Stimulated activated naive CD8-positive, alpha-beta T cell treated with anti-CD3 and anti-CD28 coated beads, Interleukin-15, amount 100 ng/mL, for 72 hours (primary cell): ENCODE results near the gene RNPEP.

ENCODE experiments used
- ATAC-seq: fragments of 150-1000 bp; cut with Tn5 transposase; 2 replicates; pipeline ENCODE4 v1.10.0; 2021; ENCODE audit warnings: mild to moderate bottlenecking, moderate library complexity
- DNase-seq, 2 donors: peaks; one replicate each; pipeline ENCODE4 v3.0.0; 2021 to 2022
- H3K27ac Mint-ChIP-seq, 2 donors: one replicate each; pipeline ENCODE4 v1.8.0; 2022; ENCODE audit warnings: mild to moderate bottlenecking in 2 of 2, mixed read lengths in 2 of 2, moderate library complexity in 2 of 2
- H3K27me3 Mint-ChIP-seq: one replicate; pipeline ENCODE4 v1.8.0; 2022; ENCODE audit warnings: mixed read lengths
- H3K4me1 Mint-ChIP-seq: one replicate; pipeline ENCODE4 v1.8.0; 2022; ENCODE audit warnings: mild to moderate bottlenecking, mixed read lengths
- H3K4me3 Mint-ChIP-seq, 2 donors: one replicate each; pipeline ENCODE4 v1.8.0; 2022; ENCODE audit warnings: mild to moderate bottlenecking in 2 of 2, mixed read lengths in 2 of 2, moderate library complexity in 1 of 2
- H3K9me3 Mint-ChIP-seq, 2 donors: one replicate each; pipeline ENCODE4 v1.8.0; 2022; ENCODE audit warnings: mixed read lengths in 2 of 2

The RNPEP gene

DNA sequence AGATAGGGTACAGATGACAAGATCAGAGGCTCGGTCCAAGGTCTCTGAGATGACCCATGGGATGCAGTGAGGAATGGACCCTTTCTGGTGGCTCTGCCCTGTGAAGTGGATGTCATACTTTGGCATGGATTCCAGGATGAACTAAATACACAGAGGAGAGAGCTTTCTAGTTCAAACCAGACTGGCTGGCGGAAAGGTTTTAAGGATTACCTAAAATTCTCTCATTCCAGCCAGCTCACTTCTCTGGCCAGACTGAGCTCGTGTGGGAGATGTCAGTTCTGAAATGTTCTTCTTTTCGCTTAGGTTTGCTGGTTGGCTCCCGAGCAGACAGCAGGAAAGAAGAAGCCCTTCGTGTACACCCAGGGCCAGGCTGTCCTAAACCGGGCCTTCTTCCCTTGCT is 6.2 kb downstream of the RNPEP start:
- Mint-ChIP-seq H3K9me3 (no peaks in the 10 kb centered on the region), H3K27me3 (no peaks in the 10 kb centered on the region), H3K27ac (no peak overlapping the region), H3K4me3 (no peak overlapping the region), H3K4me1 (peaks cover 10% of the 10 kb centered on the region)
- no peak for DNase-seq
- no peak for ATAC-seq

- Mint-ChIP-seq H3K4me3 (no peak overlapping the region), H3K9me3 (no peaks in the 10 kb centered on the region), H3K4me1 (peaks cover under 1% of the 10 kb centered on the region), H3K27ac (no peak overlapping the region), H3K27me3 (no peaks in the 10 kb centered on the region)
- ATAC-seq (no peak), DNase-seq (no peak)
These were observed 7.1 kb downstream of the RNPEP start for GRCh38 chr1:201989354-201990128.

GRCh38 chr1:201990427-201990826 is 8.0 kb downstream of the RNPEP start:
- Mint-ChIP-seq H3K27me3 (no peaks in the 10 kb centered on the region), H3K4me3 (no peak overlapping the region), H3K9me3 (no peaks in the 10 kb centered on the region), H3K4me1 (no peaks in the 10 kb centered on the region), H3K27ac (no peak overlapping the region)
- no peak for DNase-seq
- no peak for ATAC-seq

- Mint-ChIP-seq H3K4me3 (no peak overlapping the region), H3K4me1 (no peaks in the 10 kb centered on the region), H3K27me3 (no peaks in the 10 kb centered on the region), H3K9me3 (no peaks in the 10 kb centered on the region), H3K27ac (no peak overlapping the region)
- DNase-seq: peak; percentile 15 to 16
- ATAC-seq: peak; percentile 83
These were observed 17.3 kb downstream of the RNPEP start for GRCh38 chr1:201999625-202000238.

DNA sequence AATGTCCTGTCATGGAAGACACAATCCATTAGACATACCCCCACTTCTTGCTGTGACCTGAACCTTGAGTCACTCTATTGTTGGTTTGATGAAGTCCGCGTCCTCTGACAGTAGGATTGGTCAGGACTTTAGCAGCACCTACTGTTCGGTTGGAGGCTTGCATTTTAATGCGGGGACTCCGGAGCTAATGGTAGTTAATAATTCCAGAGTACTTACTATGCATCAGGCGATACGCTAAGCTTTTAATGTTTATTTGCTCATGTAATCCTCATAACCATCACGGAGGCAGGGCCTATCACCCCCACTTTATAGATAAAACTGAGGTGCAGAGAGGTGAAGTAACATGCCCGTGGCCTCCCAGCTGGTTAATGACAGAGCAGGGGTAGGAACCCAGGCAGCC is 20.1 kb downstream of the RNPEP start:
- no peak for ATAC-seq
- no peaks in the 10 kb centered on the region for H3K27me3 Mint-ChIP-seq
- no peak overlapping the region for H3K27ac Mint-ChIP-seq

GRCh38 chr1:202004711-202005110 is 22.3 kb downstream of the RNPEP start:
- H3K4me1 Mint-ChIP-seq: peaks cover 4% of the 10 kb centered on the region
- no peak for ATAC-seq
- no peak overlapping the region for H3K4me3 Mint-ChIP-seq
- H3K27me3 Mint-ChIP-seq: no peaks in the 10 kb centered on the region
- no peak for DNase-seq
- no peaks in the 10 kb centered on the region for H3K9me3 Mint-ChIP-seq
- H3K27ac Mint-ChIP-seq: peak overlapping the region in 1 of 2 donors; percentile 48

More for the DNA sequence above, 20.1 kb downstream of the RNPEP start:
- no peak for DNase-seq
- Mint-ChIP-seq H3K9me3 (no peaks in the 10 kb centered on the region), H3K4me3 (no peak overlapping the region), H3K4me1 (no peaks in the 10 kb centered on the region)

GRCh38 chr1:202005958-202006357 is 23.5 kb downstream of the RNPEP start:
- no peak for DNase-seq
- H3K27me3 Mint-ChIP-seq: no peaks in the 10 kb centered on the region

DNA sequence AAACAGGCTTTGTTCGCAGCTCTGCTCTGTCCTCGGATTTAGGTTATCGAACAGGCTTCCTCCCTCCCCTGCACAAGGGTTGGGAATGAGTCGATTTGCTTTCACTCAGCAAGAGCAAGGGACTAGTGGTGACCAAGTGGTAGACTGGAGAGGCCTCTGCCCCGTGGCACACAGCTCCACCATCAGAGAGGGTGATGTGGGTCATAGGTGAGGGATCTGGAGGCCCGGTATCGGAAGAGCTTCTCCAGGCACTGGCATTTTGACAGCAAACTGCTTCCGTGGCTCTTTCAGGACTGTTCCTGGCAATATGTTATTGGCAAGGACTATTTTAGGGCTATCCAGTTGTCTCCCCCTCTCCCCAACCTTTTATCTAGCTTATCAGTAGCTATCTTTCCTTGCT is 24.9 kb downstream of the RNPEP start:
- Mint-ChIP-seq H3K4me3 (no peak overlapping the region), H3K27ac (no peak overlapping the region), H3K27me3 (no peaks in the 10 kb centered on the region), H3K9me3 (no peaks in the 10 kb centered on the region), H3K4me1 (peaks cover 10% of the 10 kb centered on the region)
- no peak for DNase-seq
- no peak for ATAC-seq

More at GRCh38 chr1:202005958-202006357, 23.5 kb downstream of the RNPEP start:
- ATAC-seq: no peak
- no peak overlapping the region for H3K4me3 Mint-ChIP-seq
- H3K9me3 Mint-ChIP-seq: no peaks in the 10 kb centered on the region
- H3K4me1 Mint-ChIP-seq: peaks cover 10% of the 10 kb centered on the region
- no peak overlapping the region for H3K27ac Mint-ChIP-seq

DNA sequence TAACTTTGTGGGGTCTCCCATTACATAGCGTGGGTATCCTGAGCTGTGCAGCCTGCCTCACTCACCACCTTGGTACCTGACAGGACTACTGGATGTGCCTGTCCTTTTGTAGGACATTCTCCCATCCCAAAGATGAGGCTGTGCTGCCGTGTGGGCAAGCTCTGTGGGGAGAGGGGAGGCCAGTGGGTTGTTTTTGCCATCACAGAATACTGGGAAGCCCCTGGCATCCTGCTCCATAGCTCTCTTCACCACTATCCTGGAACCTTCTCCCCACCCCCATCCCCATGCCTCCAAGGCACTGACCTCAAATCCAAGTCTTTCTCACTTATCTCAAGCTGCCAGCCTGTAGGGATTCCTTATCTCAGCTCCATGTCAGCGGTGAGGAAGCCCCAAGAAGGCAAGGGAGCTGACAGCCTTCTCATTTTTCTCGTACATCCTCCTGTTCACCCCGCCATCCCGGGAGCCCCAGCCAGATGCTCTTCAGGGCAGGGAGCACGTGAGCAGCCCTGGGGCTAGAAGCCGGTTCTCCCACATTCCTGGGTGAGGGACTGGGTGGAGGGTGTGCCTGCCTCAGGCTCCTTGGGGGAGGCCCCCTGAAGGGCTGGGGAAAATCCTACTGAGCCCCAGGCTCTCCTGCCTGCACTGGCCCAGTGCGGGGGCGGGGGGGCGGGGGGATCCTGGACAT is 25.5 kb downstream of the RNPEP start:
- no peaks in the 10 kb centered on the region for H3K27me3 Mint-ChIP-seq
- ATAC-seq (no peak), DNase-seq (no peak)
- no peak overlapping the region for H3K27ac Mint-ChIP-seq
- H3K4me3 Mint-ChIP-seq: no peak overlapping the region
- peaks cover 10% of the 10 kb centered on the region for H3K4me1 Mint-ChIP-seq
- H3K9me3 Mint-ChIP-seq: no peaks in the 10 kb centered on the region

- H3K9me3 Mint-ChIP-seq: no peaks in the 10 kb centered on the region
These were observed 27.1 kb downstream of the RNPEP start for GRCh38 chr1:202009326-202010179.

DNA sequence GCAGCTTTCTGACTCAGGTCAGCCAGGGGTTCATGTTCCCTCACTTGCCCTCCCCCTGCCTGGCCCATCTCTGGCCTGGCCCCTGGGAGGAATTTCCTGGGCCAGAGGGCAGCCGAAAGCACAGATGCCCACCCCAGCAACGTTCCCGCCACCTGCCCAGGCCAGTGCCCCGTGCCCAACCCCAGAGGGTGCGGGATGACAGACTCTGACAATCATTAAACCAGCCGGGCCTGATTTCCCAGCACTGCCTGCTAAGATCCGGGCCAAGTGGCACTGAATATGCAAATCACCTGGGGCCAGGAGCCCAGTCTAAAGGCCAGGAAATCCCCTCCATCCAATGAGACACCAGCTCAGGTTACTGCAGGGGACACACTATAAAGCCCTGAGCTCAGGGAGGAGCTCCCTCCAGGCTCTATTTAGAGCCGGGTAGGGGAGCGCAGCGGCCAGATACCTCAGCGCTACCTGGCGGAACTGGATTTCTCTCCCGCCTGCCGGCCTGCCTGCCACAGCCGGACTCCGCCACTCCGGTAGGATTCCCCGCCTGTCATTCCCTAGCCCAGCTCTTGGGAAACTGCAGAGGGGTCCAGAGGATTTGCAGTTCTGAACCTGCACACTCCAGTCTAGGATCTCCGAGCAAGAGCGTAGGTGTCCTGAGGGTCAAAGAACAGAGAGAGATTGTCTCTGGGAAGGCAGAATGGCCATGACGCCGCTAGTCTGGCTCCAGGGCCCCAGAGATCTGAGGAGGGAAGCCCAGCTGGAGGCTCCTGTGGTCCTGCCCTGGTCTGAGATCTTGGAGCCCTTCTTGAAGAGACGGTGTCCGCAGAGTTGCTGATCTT is 27.9 kb downstream of the RNPEP start, which contains the start of gene ELF3:
ELF3 (plus strand) TSS at position 408 of the 836 bp plus-strand sequence. CDS start 550 bp downstream, outside the sequence.
- Mint-ChIP-seq H3K27ac (peak within 1 kb of the TSS in 1 of 2 donors; percentile 19), H3K4me1 (peaks cover 10% of the 10 kb centered on the region), H3K4me3 (no peak within 1 kb of the TSS), H3K9me3 (no peaks in the 10 kb centered on the region), H3K27me3 (no peaks in the 10 kb centered on the region)
- no peak for ATAC-seq
- no peak for DNase-seq

More at GRCh38 chr1:202009326-202010179, 27.1 kb downstream of the RNPEP start:
- no peaks in the 10 kb centered on the region for H3K27me3 Mint-ChIP-seq
- no peak overlapping the region for H3K27ac Mint-ChIP-seq
- DNase-seq: peak; percentile 53 to 55
- peaks cover 10% of the 10 kb centered on the region for H3K4me1 Mint-ChIP-seq
- peak; percentile 67 for ATAC-seq
- no peak overlapping the region for H3K4me3 Mint-ChIP-seq

- peaks cover 10% of the 10 kb centered on the region for H3K4me1 Mint-ChIP-seq
- H3K27ac Mint-ChIP-seq: no peak overlapping the region
- H3K9me3 Mint-ChIP-seq: no peaks in the 10 kb centered on the region
- peaks cover 4% of the 10 kb centered on the region for H3K27me3 Mint-ChIP-seq
- no peak for ATAC-seq
- no peak for DNase-seq
- H3K4me3 Mint-ChIP-seq: no peak overlapping the region
These were observed 29.5 kb downstream of the RNPEP start for GRCh38 chr1:202011994-202012393.

DNA sequence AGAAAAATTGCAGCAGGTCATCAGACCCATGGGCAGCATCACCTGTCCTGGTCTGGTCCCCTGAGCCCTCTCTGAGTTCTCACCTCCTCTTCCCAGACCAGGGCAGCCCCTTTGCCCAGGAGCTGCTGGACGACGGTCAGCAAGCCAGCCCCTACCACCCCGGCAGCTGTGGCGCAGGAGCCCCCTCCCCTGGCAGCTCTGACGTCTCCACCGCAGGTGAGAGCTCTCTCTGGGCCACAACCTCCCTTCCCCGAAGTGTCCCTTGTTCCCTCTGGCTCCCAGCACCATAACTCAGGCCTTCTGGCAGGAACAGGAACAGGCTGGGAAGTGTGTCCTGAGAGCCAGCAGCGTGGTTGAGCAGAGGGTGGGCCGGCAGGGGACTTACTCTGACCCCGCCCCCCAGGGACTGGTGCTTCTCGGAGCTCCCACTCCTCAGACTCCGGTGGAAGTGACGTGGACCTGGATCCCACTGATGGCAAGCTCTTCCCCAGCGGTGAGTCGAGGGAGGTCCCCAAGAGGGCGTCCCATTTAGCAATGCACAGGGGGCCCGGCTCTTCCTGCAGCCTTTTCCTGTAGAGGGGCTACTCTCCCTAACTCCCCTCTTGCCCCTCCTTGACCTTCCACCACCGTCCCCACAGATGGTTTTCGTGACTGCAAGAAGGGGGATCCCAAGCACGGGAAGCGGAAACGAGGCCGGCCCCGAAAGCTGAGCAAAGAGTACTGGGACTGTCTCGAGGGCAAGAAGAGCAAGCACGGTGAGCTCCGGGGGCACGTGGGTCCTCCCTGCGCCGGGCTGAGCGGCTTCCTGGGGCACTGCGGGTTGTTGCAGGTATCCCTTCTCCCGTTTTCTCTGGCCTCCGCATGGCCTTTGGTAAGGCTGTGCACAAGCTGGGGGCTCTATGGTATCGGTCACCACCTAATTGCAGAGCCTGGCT is 30.4 kb downstream of the RNPEP start:
- no peaks in the 10 kb centered on the region for H3K9me3 Mint-ChIP-seq
- peaks cover 10% of the 10 kb centered on the region for H3K4me1 Mint-ChIP-seq
- no peak for ATAC-seq
- H3K4me3 Mint-ChIP-seq: no peak overlapping the region
- no peak for DNase-seq
- H3K27me3 Mint-ChIP-seq: peaks cover 11% of the 10 kb centered on the region
- peak overlapping the region; percentile 25 to 79 for H3K27ac Mint-ChIP-seq

GRCh38 chr1:202013603-202014002 is 31.2 kb downstream of the RNPEP start:
- DNase-seq (no peak), ATAC-seq (no peak)
- Mint-ChIP-seq H3K4me1 (peaks cover 10% of the 10 kb centered on the region), H3K27ac (peak overlapping the region in 1 of 2 donors; percentile 24), H3K9me3 (no peaks in the 10 kb centered on the region), H3K27me3 (peaks cover 19% of the 10 kb centered on the region), H3K4me3 (no peak overlapping the region)
